HFF-Myc (cell line): Measurements from ENCODE around the gene SLC37A4.

Experiments used
- DNase-seq: peaks from one replicate; pipeline ENCODE4 v3.0.0-alpha.2; 2011; ENCODE audit warnings: low read depth; ENCODE audit errors: extremely low read depth
- H3K4me3 ChIP-seq: replicated peaks from 2 replicates; pipeline ENCODE4 v1.5.1; 2011; ENCODE audit warnings: low read depth, mild to moderate bottlenecking, control low read depth, low read length
- CTCF ChIP-seq: IDR thresholded peaks from 2 replicates; pipeline ENCODE4 v1.5.1; 2012; ENCODE audit warnings: mild to moderate bottlenecking, low read depth, low read length, control low read depth; ENCODE audit errors: missing control alignments

SLC37A4 gene

GRCh38 chr11:119029069-119029339 is 1.7 kb downstream of the SLC37A4 start:
- peak overlapping the region; percentile 77 for H3K4me3 ChIP-seq
- no peak for TF ChIP-seq CTCF
- no peak for DNase-seq

GRCh38 chr11:119028346-119029068 is 2.2 kb downstream of the SLC37A4 start:
- no peak for TF ChIP-seq CTCF
- H3K4me3 ChIP-seq: no peak overlapping the region
- no peak for DNase-seq

GRCh38 chr11:119027561-119028345 is 2.9 kb downstream of the SLC37A4 start:
- no peak for TF ChIP-seq CTCF
- no peak for DNase-seq
- H3K4me3 ChIP-seq: no peak overlapping the region

- no peak for DNase-seq
- TF ChIP-seq CTCF: no peak
- H3K4me3 ChIP-seq: no peak overlapping the region
These were observed 3.7 kb downstream of the SLC37A4 start for GRCh38 chr11:119026970-119027369.

GRCh38 chr11:119025978-119026766 is 4.5 kb downstream of the SLC37A4 start:
- no peak for TF ChIP-seq CTCF
- DNase-seq: no peak
- no peak overlapping the region for H3K4me3 ChIP-seq

GRCh38 chr11:119025541-119025940 is 5.1 kb downstream of the SLC37A4 start:
- no peak overlapping the region for H3K4me3 ChIP-seq
- DNase-seq: no peak
- no peak for TF ChIP-seq CTCF
